Measurements from ENCODE around the gene RTF2.

GRCh38 chr20:56506103-56506502 lies 37.7 kb downstream of the RTF2 start:
- TF ChIP-seq, protein P1, sequence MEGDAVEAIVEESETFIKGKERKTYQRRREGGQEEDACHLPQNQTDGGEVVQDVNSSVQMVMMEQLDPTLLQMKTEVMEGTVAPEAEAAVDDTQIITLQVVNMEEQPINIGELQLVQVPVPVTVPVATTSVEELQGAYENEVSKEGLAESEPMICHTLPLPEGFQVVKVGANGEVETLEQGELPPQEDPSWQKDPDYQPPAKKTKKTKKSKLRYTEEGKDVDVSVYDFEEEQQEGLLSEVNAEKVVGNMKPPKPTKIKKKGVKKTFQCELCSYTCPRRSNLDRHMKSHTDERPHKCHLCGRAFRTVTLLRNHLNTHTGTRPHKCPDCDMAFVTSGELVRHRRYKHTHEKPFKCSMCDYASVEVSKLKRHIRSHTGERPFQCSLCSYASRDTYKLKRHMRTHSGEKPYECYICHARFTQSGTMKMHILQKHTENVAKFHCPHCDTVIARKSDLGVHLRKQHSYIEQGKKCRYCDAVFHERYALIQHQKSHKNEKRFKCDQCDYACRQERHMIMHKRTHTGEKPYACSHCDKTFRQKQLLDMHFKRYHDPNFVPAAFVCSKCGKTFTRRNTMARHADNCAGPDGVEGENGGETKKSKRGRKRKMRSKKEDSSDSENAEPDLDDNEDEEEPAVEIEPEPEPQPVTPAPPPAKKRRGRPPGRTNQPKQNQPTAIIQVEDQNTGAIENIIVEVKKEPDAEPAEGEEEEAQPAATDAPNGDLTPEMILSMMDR (optimal IDR thresholded peaks at IDR 0.05 in 1 of 3, IDR thresholded peaks at IDR 0.05 in 1 of 3, conservative IDR thresholded peaks at IDR 0.05 in 1 of 3; ENCODE audit: extremely low read depth in 1 of 3, insufficient read depth in 2 of 3, low read length in 3 of 3): no peak
- no peak for TF ChIP-seq EZH2 (IDR thresholded peaks at IDR 0.05; ENCODE audit: low read length)
